ENCODE measurements around the gene PDIA4. TPM values are rescaled to one million over a fixed set of nuclear protein-coding genes. Genes with fewer than 3 reads are reported as not detected.

The PDIA4 gene
- total and polyA plus RNA-seq, 12 donors = 10.2 to 64.5 (median 24.6) TPM

DNA sequence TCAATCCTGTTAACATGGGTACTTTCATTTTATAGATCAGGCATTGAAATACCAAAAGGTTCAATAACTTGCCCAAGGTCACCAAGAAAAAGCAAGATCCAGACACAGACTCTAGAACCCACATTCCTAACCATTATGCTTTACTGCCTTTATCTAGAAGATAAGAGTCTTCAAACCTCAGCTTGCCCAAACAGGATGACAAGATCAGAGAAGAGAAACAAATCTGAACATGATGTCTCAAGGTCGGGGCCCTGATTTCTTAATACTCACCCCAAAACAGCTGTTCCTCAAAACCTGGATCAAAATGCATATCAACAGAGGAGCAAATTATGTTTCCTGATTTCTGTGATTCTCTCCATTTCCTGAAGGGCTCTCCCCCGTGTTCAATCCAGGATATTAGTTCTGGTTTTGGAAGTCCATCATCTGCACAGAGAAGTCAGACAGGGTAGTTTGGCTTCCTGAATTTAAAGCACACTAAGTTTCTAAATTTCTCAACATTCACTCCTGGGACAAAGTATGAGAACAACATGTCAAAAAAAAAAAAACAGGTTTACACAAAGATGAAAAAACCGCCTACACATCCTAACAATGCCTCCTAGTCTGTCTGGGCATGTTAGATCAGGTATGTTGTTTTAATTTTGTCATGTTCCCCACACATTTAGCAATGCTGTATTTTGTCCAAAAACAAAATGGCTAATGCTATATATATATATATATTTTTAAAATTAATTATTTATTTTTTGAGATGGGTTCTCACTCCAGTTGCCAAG is 46.0 kb upstream of the PDIA4 start:
- whole genome bisulfite sequencing, 2 donors = 82 to 85% methylated on average over 3 of the region's 3 CpGs
- Histone ChIP-seq H3K4me3 (no peak overlapping the region), H3K9me3 (no peaks in the 10 kb centered on the region), H3K27me3 (no peaks in the 10 kb centered on the region), H3K36me3 (peaks cover 0 to 73% (median 26%) of the 10 kb centered on the region in 9 donors), H3K4me1 (peaks cover 0 to 12% (median 0%) of the 10 kb centered on the region in 9 donors), H3K27ac (no peak overlapping the region)
- TF ChIP-seq, protein P1, sequence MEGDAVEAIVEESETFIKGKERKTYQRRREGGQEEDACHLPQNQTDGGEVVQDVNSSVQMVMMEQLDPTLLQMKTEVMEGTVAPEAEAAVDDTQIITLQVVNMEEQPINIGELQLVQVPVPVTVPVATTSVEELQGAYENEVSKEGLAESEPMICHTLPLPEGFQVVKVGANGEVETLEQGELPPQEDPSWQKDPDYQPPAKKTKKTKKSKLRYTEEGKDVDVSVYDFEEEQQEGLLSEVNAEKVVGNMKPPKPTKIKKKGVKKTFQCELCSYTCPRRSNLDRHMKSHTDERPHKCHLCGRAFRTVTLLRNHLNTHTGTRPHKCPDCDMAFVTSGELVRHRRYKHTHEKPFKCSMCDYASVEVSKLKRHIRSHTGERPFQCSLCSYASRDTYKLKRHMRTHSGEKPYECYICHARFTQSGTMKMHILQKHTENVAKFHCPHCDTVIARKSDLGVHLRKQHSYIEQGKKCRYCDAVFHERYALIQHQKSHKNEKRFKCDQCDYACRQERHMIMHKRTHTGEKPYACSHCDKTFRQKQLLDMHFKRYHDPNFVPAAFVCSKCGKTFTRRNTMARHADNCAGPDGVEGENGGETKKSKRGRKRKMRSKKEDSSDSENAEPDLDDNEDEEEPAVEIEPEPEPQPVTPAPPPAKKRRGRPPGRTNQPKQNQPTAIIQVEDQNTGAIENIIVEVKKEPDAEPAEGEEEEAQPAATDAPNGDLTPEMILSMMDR (IDR thresholded peaks at IDR 0.05) = no peak
- no peak for DNase-seq
- intact Hi-C loops (cut with DNase I) = no loop called here
- ATAC-seq = no peak

DNA sequence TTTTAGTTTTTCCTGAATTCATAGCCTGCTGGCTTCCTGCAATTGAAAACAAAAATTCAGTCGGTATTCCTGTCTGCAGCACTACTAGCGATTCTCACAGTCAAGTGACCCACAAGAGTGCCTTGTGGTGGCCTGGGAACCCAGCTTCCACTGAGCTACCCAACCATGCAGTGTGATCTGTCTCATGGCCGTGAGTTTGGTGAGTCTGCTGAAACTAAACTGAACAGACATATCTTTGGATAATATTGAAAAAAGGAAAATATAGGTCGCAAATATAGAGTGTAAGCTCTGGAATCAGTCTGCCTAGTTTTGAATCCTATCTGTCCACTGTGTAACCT is 44.1 kb upstream of the PDIA4 start:
- WGBS, 2 donors = 78 to 83% methylated on average over 4 of the region's 4 CpGs
- H3K4me3 ChIP-seq = no peak overlapping the region
- peak overlapping the region in 8 of 10 donors; percentile 21 to 82 (median 56) for H3K27ac ChIP-seq
- H3K4me1 ChIP-seq = peaks cover 0 to 12% (median 0%) of the 10 kb centered on the region in 9 donors
- TF ChIP-seq, protein P1 (IDR thresholded peaks at IDR 0.05) = no peak
- no peaks in the 10 kb centered on the region for H3K27me3 ChIP-seq
- DNase-seq (no peak), ATAC-seq (peak in 2 of 8 donors; percentile 15 to 24)
- no peaks in the 10 kb centered on the region for H3K9me3 ChIP-seq
- intact Hi-C loops (cut with DNase I) = no loop called here
- peaks cover 0 to 74% (median 26%) of the 10 kb centered on the region in 9 donors for H3K36me3 ChIP-seq

DNA sequence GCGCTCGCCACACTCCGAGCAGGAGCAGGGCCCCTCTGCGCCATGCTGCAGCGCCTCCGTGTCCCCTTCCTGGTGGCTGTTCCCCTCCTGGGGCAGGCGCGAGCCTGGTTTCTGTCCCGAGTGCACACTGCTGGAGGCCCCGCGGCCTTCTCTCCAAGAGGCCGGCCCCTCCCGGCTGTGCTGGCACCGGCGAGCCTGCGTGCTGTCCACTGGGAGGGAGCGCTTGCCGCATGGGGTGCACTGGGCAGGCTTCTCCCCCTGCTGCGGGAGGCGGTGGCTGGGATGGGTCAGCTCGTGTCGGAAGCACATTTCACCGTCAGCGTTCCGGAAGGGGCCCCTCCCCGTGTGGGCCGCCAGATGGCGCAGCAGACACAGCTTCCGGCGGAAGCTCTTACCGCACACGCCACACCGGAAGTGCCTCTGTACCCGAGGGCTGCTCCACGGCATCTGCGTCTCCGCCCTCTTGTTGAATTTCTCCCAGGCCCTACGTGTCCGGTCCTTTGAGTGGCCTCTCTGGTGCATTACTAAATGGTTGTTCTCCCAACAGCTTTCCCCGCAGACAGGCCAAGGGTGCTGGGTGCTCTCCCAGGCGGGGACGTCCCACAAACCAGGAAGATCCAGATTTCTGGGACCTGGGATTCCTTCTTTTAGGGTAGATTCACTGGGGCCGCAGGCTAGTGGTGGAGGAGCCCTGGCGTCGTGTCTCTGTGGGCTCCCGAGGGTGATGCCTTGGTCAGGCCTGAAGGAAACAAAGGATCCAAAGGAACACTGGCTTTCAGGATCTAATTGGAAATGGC is 43.5 kb upstream of the PDIA4 start:
- DNase-seq = peak in 1 of 2 donors; percentile 42
- 69 to 70% methylated on average over 43 to 46 of the region's 46 CpGs for WGBS, 2 donors
- H3K27ac ChIP-seq = peak overlapping the region in 9 of 10 donors; percentile 21 to 82 (median 55)
- no peaks in the 10 kb centered on the region for H3K27me3 ChIP-seq
- H3K36me3 ChIP-seq = peaks cover 0 to 70% (median 26%) of the 10 kb centered on the region in 9 donors
- intact Hi-C loops (cut with DNase I) = no loop called here
- peaks cover 0 to 12% (median 0%) of the 10 kb centered on the region in 9 donors for H3K4me1 ChIP-seq
- H3K4me3 ChIP-seq = peak overlapping the region in 1 of 10 donors; percentile 20
- H3K9me3 ChIP-seq = no peaks in the 10 kb centered on the region
- peak; percentile 45 to 81 (median 62) for ATAC-seq
- TF ChIP-seq, protein P1 (IDR thresholded peaks at IDR 0.05) = peak in 6 of 9 donors; percentile 16 to 46 (median 36)

DNA sequence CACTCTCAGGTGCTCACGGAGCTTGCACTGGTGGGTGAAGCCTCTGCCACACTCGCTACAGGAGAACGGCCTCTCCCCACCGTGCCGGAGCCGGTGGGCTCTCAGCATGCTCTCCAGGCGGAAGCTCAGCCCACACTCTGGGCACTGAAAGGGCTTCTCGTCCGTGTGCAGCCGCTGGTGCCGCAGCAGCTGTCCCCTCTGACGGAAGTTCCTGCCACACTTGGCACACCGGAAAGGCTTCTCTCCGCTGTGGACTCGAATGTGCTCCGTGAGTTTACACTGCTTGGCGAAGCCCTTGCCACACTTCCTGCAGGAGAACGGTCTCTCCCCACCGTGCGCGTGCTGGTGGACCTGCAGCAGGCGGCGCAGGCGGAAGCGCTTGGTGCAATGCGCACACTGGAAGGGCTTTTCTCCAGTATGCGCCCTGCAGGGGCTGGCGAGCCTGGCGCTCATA is 42.9 kb upstream of the PDIA4 start:
- H3K27ac ChIP-seq = peak overlapping the region in 7 of 10 donors; percentile 22 to 82 (median 58)
- intact Hi-C loops (cut with DNase I) = no loop called here
- 95% methylated on average over 29 of the region's 29 CpGs for WGBS, 2 donors
- DNase-seq (no peak), ATAC-seq (peak in 4 of 8 donors; percentile 7 to 57 (median 18))
- peaks cover 0 to 12% (median 0%) of the 10 kb centered on the region in 9 donors for H3K4me1 ChIP-seq
- H3K27me3 ChIP-seq = no peaks in the 10 kb centered on the region
- peaks cover 0 to 64% (median 26%) of the 10 kb centered on the region in 9 donors for H3K36me3 ChIP-seq
- H3K9me3 ChIP-seq = no peaks in the 10 kb centered on the region
- TF ChIP-seq, protein P1 (IDR thresholded peaks at IDR 0.05) = no peak
- peak overlapping the region in 1 of 10 donors; percentile 20 for H3K4me3 ChIP-seq

Data from heart right ventricle (tissue), 16 donors.